HS-27A (cell line): Measurements from ENCODE around the gene OR2T5.
"Not testable (repeated sequence)": the region's sequence is repeated elsewhere in the genome, so short reads cannot be mapped to it uniquely, and the experiment has no call there.

Experiments used
- DNase-seq: peaks from one replicate; pipeline ENCODE4 v3.0.0-alpha.2; 2012; ENCODE audit warnings: low read depth, missing footprints

The OR2T5 gene

GRCh38 chr1:248507773-248508172 is 19.4 kb downstream of the OR2T5 start, which contains the start of gene OR2G6:
Gene OR2G6, plus strand, starts transcription at chr1:248508073. Its CDS starts 13,574 bp downstream, at chr1:248521647.
- DNase-seq = not testable (repeated sequence)

GRCh38 chr1:248510217-248510616 is 21.8 kb downstream of the OR2T5 start:
- DNase-seq = not testable (repeated sequence)

GRCh38 chr1:248521856-248522255 is 33.5 kb downstream of the OR2T5 start:
- DNase-seq = no peak

- not testable (repeated sequence) for DNase-seq
Measured at GRCh38 chr1:248537449-248537848, 49.1 kb downstream of the OR2T5 start.
